ENCODE data around the gene CLUH.

Gene CLUH

GRCh38 chr17:2703181-2703580 is 8.4 kb downstream of the CLUH start:
- TF ChIP-seq CTCF (IDR thresholded peaks at IDR 0.05): no peak

- no peak for TF ChIP-seq CTCF (IDR thresholded peaks at IDR 0.05)
Observed at GRCh38 chr17:2701996-2702741, 9.4 kb downstream of the CLUH start.

GRCh38 chr17:2701161-2701995 is 10.2 kb downstream of the CLUH start:
- no peak for TF ChIP-seq CTCF (IDR thresholded peaks at IDR 0.05)

- no peak for TF ChIP-seq CTCF (IDR thresholded peaks at IDR 0.05)
Observed at GRCh38 chr17:2700491-2701141, 10.9 kb downstream of the CLUH start.

GRCh38 chr17:2700030-2700490 is 11.5 kb downstream of the CLUH start:
- TF ChIP-seq CTCF (IDR thresholded peaks at IDR 0.05): no peak

- no peak for TF ChIP-seq CTCF (IDR thresholded peaks at IDR 0.05)
Observed at GRCh38 chr17:2697611-2698162, 13.9 kb downstream of the CLUH start.

Measured in LNCAP (cell line).